ENCODE data around the gene TMEM139.

TMEM139 gene

GRCh38 chr7:143292876-143293275, 8.1 kb downstream of the TMEM139 start:
- Histone ChIP-seq H3K27me3 (ENCODE audit: control insufficient read depth, insufficient read depth, low read length) (no peaks in the 10 kb centered on the region), H3K4me1 (ENCODE audit: control insufficient read depth, insufficient read depth, low read length) (peaks cover 35% of the 10 kb centered on the region), H3K4me2 (ENCODE audit: low read length) (no peak overlapping the region), H3K4me3 (ENCODE audit: low read length) (no peak overlapping the region), H3K9ac (ENCODE audit: low read depth, low read length) (no peak overlapping the region), H3K9me3 (replicated peaks; ENCODE audit: low read length) (no peaks in the 10 kb centered on the region), H3K36me3 (ENCODE audit: insufficient read depth, low read length) (peaks cover 43% of the 10 kb centered on the region)

- peaks cover 59% of the 10 kb centered on the region for H3K36me3 ChIP-seq (ENCODE audit: insufficient read depth, low read length)
- H3K4me1 ChIP-seq (ENCODE audit: control insufficient read depth, insufficient read depth, low read length), result peaks cover 20% of the 10 kb centered on the region
- H3K27me3 ChIP-seq (ENCODE audit: control insufficient read depth, insufficient read depth, low read length), result no peaks in the 10 kb centered on the region
- no peaks in the 10 kb centered on the region for H3K9me3 ChIP-seq (replicated peaks; ENCODE audit: low read length)
- H3K4me3 ChIP-seq (ENCODE audit: low read length), result no peak overlapping the region
- no peak overlapping the region for H3K9ac ChIP-seq (ENCODE audit: low read depth, low read length)
- H3K4me2 ChIP-seq (ENCODE audit: low read length), result no peak overlapping the region
These were observed 11.1 kb downstream of the TMEM139 start for GRCh38 chr7:143295870-143296269.

GRCh38 chr7:143296686-143297085, 11.9 kb downstream of the TMEM139 start:
- Histone ChIP-seq H3K4me2 (ENCODE audit: low read length) (no peak overlapping the region), H3K36me3 (ENCODE audit: insufficient read depth, low read length) (peaks cover 67% of the 10 kb centered on the region), H3K4me3 (ENCODE audit: low read length) (no peak overlapping the region), H3K9ac (ENCODE audit: low read depth, low read length) (no peak overlapping the region), H3K27me3 (ENCODE audit: control insufficient read depth, insufficient read depth, low read length) (no peaks in the 10 kb centered on the region), H3K9me3 (replicated peaks; ENCODE audit: low read length) (no peaks in the 10 kb centered on the region), H3K4me1 (ENCODE audit: control insufficient read depth, insufficient read depth, low read length) (peaks cover 14% of the 10 kb centered on the region)

- H3K36me3 ChIP-seq (ENCODE audit: insufficient read depth, low read length), result peaks cover 70% of the 10 kb centered on the region
- no peak overlapping the region for H3K9ac ChIP-seq (ENCODE audit: low read depth, low read length)
- H3K9me3 ChIP-seq (replicated peaks; ENCODE audit: low read length), result no peaks in the 10 kb centered on the region
These were observed 14.6 kb downstream of the TMEM139 start for GRCh38 chr7:143299346-143299745.

GRCh38 chr7:143299840-143300239, 15.1 kb downstream of the TMEM139 start:
- H3K4me2 ChIP-seq (ENCODE audit: low read length), result no peak overlapping the region
- peaks cover 70% of the 10 kb centered on the region for H3K36me3 ChIP-seq (ENCODE audit: insufficient read depth, low read length)
- no peak overlapping the region for H3K9ac ChIP-seq (ENCODE audit: low read depth, low read length)
- no peaks in the 10 kb centered on the region for H3K27me3 ChIP-seq (ENCODE audit: control insufficient read depth, insufficient read depth, low read length)
- no peaks in the 10 kb centered on the region for H3K9me3 ChIP-seq (replicated peaks; ENCODE audit: low read length)
- H3K4me3 ChIP-seq (ENCODE audit: low read length), result no peak overlapping the region
- peaks cover 14% of the 10 kb centered on the region for H3K4me1 ChIP-seq (ENCODE audit: control insufficient read depth, insufficient read depth, low read length)

More at GRCh38 chr7:143299346-143299745, 14.6 kb downstream of the TMEM139 start:
- Histone ChIP-seq H3K4me3 (ENCODE audit: low read length) (no peak overlapping the region), H3K4me1 (ENCODE audit: control insufficient read depth, insufficient read depth, low read length) (peaks cover 14% of the 10 kb centered on the region), H3K27me3 (ENCODE audit: control insufficient read depth, insufficient read depth, low read length) (no peaks in the 10 kb centered on the region), H3K4me2 (ENCODE audit: low read length) (no peak overlapping the region)

- no peaks in the 10 kb centered on the region for H3K27me3 ChIP-seq (ENCODE audit: control insufficient read depth, insufficient read depth, low read length)
- peaks cover 5% of the 10 kb centered on the region for H3K4me1 ChIP-seq (ENCODE audit: control insufficient read depth, insufficient read depth, low read length)
- H3K9me3 ChIP-seq (replicated peaks; ENCODE audit: low read length), result no peaks in the 10 kb centered on the region
- H3K36me3 ChIP-seq (ENCODE audit: insufficient read depth, low read length), result peaks cover 75% of the 10 kb centered on the region
- H3K4me2 ChIP-seq (ENCODE audit: low read length), result no peak overlapping the region
- H3K4me3 ChIP-seq (ENCODE audit: low read length), result no peak overlapping the region
- no peak overlapping the region for H3K9ac ChIP-seq (ENCODE audit: low read depth, low read length)
These were observed 16.5 kb downstream of the TMEM139 start for GRCh38 chr7:143300959-143301935.

GRCh38 chr7:143303733-143304132, 19.0 kb downstream of the TMEM139 start:
- H3K36me3 ChIP-seq (ENCODE audit: insufficient read depth, low read length), result peaks cover 76% of the 10 kb centered on the region
- H3K9me3 ChIP-seq (replicated peaks; ENCODE audit: low read length), result no peaks in the 10 kb centered on the region
- H3K4me2 ChIP-seq (ENCODE audit: low read length), result no peak overlapping the region

GRCh38 chr7:143304938-143305337, 20.2 kb downstream of the TMEM139 start:
- no peak overlapping the region for H3K4me2 ChIP-seq (ENCODE audit: low read length)
- no peak overlapping the region for H3K4me3 ChIP-seq (ENCODE audit: low read length)
- no peaks in the 10 kb centered on the region for H3K27me3 ChIP-seq (ENCODE audit: control insufficient read depth, insufficient read depth, low read length)
- H3K36me3 ChIP-seq (ENCODE audit: insufficient read depth, low read length), result peaks cover 70% of the 10 kb centered on the region
- H3K4me1 ChIP-seq (ENCODE audit: control insufficient read depth, insufficient read depth, low read length), result no peaks in the 10 kb centered on the region
- H3K9ac ChIP-seq (ENCODE audit: low read depth, low read length), result no peak overlapping the region
- no peaks in the 10 kb centered on the region for H3K9me3 ChIP-seq (replicated peaks; ENCODE audit: low read length)

More at GRCh38 chr7:143303733-143304132, 19.0 kb downstream of the TMEM139 start:
- H3K27me3 ChIP-seq (ENCODE audit: control insufficient read depth, insufficient read depth, low read length), result no peaks in the 10 kb centered on the region
- no peaks in the 10 kb centered on the region for H3K4me1 ChIP-seq (ENCODE audit: control insufficient read depth, insufficient read depth, low read length)
- no peak overlapping the region for H3K9ac ChIP-seq (ENCODE audit: low read depth, low read length)
- no peak overlapping the region for H3K4me3 ChIP-seq (ENCODE audit: low read length)

GRCh38 chr7:143305423-143306070, 20.8 kb downstream of the TMEM139 start:
- Histone ChIP-seq H3K9me3 (replicated peaks; ENCODE audit: low read length) (no peaks in the 10 kb centered on the region), H3K4me2 (ENCODE audit: low read length) (no peak overlapping the region), H3K36me3 (ENCODE audit: insufficient read depth, low read length) (peaks cover 64% of the 10 kb centered on the region), H3K9ac (ENCODE audit: low read depth, low read length) (no peak overlapping the region), H3K4me1 (ENCODE audit: control insufficient read depth, insufficient read depth, low read length) (no peaks in the 10 kb centered on the region), H3K4me3 (ENCODE audit: low read length) (no peak overlapping the region), H3K27me3 (ENCODE audit: control insufficient read depth, insufficient read depth, low read length) (no peaks in the 10 kb centered on the region)

- Histone ChIP-seq H3K9me3 (replicated peaks; ENCODE audit: low read length) (no peaks in the 10 kb centered on the region), H3K36me3 (ENCODE audit: insufficient read depth, low read length) (peaks cover 36% of the 10 kb centered on the region), H3K4me1 (ENCODE audit: control insufficient read depth, insufficient read depth, low read length) (no peaks in the 10 kb centered on the region), H3K27me3 (ENCODE audit: control insufficient read depth, insufficient read depth, low read length) (no peaks in the 10 kb centered on the region), H3K4me2 (ENCODE audit: low read length) (no peak overlapping the region), H3K4me3 (ENCODE audit: low read length) (no peak overlapping the region), H3K9ac (ENCODE audit: low read depth, low read length) (no peak overlapping the region)
These were observed 23.9 kb downstream of the TMEM139 start for GRCh38 chr7:143308632-143309031.

- no peak overlapping the region for H3K4me2 ChIP-seq (ENCODE audit: low read length)
- no peaks in the 10 kb centered on the region for H3K27me3 ChIP-seq (ENCODE audit: control insufficient read depth, insufficient read depth, low read length)
- H3K9me3 ChIP-seq (replicated peaks; ENCODE audit: low read length), result no peaks in the 10 kb centered on the region
- H3K36me3 ChIP-seq (ENCODE audit: insufficient read depth, low read length), result no peaks in the 10 kb centered on the region
- no peak overlapping the region for H3K9ac ChIP-seq (ENCODE audit: low read depth, low read length)
- H3K4me1 ChIP-seq (ENCODE audit: control insufficient read depth, insufficient read depth, low read length), result peaks cover 9% of the 10 kb centered on the region
- H3K4me3 ChIP-seq (ENCODE audit: low read length), result no peak overlapping the region
These were observed 29.4 kb downstream of the TMEM139 start for GRCh38 chr7:143314127-143314526.
